Trophoblast cell (in vitro differentiated cells and primary cell): Measurements from ENCODE around the gene RASGRF1.

Experiments used
- DNase-seq, 2 donors: peaks; one replicate each; pipeline ENCODE4 v3.0.0-alpha.2; 2016
- H2AFZ ChIP-seq: 2 replicates; pipeline ENCODE4 v1.6.1; 2013; ENCODE audit warnings: low read length, moderate library complexity, mild to moderate bottlenecking; ENCODE audit not compliant: insufficient read depth, poor library complexity
- H2AK5ac ChIP-seq: 2 replicates; pipeline ENCODE4 v1.6.1; 2013; ENCODE audit warnings: mild to moderate bottlenecking, low read length
- H2BK120ac ChIP-seq: 2 replicates; pipeline ENCODE4 v1.6.1; 2013; ENCODE audit warnings: low read length, mild to moderate bottlenecking, moderate library complexity; ENCODE audit not compliant: insufficient read depth, poor library complexity
- H2BK12ac ChIP-seq: 2 replicates; pipeline ENCODE4 v1.6.1; 2013; ENCODE audit warnings: mild to moderate bottlenecking, low read length, moderate library complexity
- H2BK5ac ChIP-seq: 2 replicates; pipeline ENCODE4 v1.6.1; 2013; ENCODE audit warnings: low read length, low read depth, moderate library complexity, mild to moderate bottlenecking; ENCODE audit not compliant: poor library complexity
- H3K14ac ChIP-seq: 2 replicates; pipeline ENCODE4 v1.6.1; 2013; ENCODE audit warnings: mild to moderate bottlenecking, low read length
- H3K18ac ChIP-seq: 2 replicates; pipeline ENCODE4 v1.6.1; 2013; ENCODE audit warnings: mild to moderate bottlenecking, low read length
- H3K23ac ChIP-seq: 2 replicates; pipeline ENCODE4 v1.6.1; 2013; ENCODE audit warnings: low read length
- H3K27ac ChIP-seq: 2 replicates; pipeline ENCODE4 v1.5.1; 2013; ENCODE audit warnings: low read depth, mild to moderate bottlenecking, inconsistent platforms, low read length, moderate library complexity
- H3K27me3 ChIP-seq: 2 replicates; pipeline ENCODE4 v1.6.1; 2013; ENCODE audit warnings: inconsistent platforms, mild to moderate bottlenecking, low read length, moderate library complexity; ENCODE audit not compliant: insufficient read depth
- H3K36me3 ChIP-seq, 2 experiments: 1 replicate in 1 of 2; 2 replicates in 1 of 2; pipeline ENCODE4 v1.6.1; 2013; ENCODE audit warnings: low read length in 2 of 2, mild to moderate bottlenecking in 2 of 2, moderate library complexity in 1 of 2; ENCODE audit not compliant: insufficient read depth in 2 of 2, control insufficient read depth in 1 of 2
- H3K4ac ChIP-seq: 2 replicates; pipeline ENCODE4 v1.6.1; 2013; ENCODE audit warnings: low read depth, mild to moderate bottlenecking, low read length, moderate library complexity
- H3K4me1 ChIP-seq, 2 experiments: 1 replicate in 1 of 2; 2 replicates in 1 of 2; pipeline ENCODE4 v1.6.1; 2013; ENCODE audit warnings: low read length in 2 of 2, mild to moderate bottlenecking in 2 of 2, moderate library complexity in 1 of 2; ENCODE audit not compliant: insufficient read depth in 2 of 2, control insufficient read depth in 1 of 2
- H3K4me2 ChIP-seq: 2 replicates; pipeline ENCODE4 v1.6.1; 2013; ENCODE audit warnings: inconsistent platforms, mild to moderate bottlenecking, low read length, moderate library complexity
- H3K4me3 ChIP-seq: 2 replicates; pipeline ENCODE4 v1.5.1; 2013; ENCODE audit warnings: mild to moderate bottlenecking, low read depth, low read length, inconsistent platforms
- H3K79me1 ChIP-seq: one replicate; pipeline ENCODE4 v1.6.1; 2013; ENCODE audit warnings: low read length
- H3K79me2 ChIP-seq: 2 replicates; pipeline ENCODE4 v1.6.1; 2013; ENCODE audit warnings: low read length, mild to moderate bottlenecking; ENCODE audit not compliant: control insufficient read depth, insufficient read depth, poor library complexity
- H3K9ac ChIP-seq: 2 replicates; pipeline ENCODE4 v1.6.1; 2013; ENCODE audit warnings: mild to moderate bottlenecking, low read length
- H3K9me3 ChIP-seq: 2 replicates; pipeline ENCODE4 v1.6.1; 2013; ENCODE audit warnings: low read depth, mild to moderate bottlenecking, control low read depth, inconsistent platforms, low read length; ENCODE audit not compliant: insufficient read depth
- H4K12ac ChIP-seq: 2 replicates; pipeline ENCODE4 v1.6.1; 2013; ENCODE audit warnings: low read depth, mild to moderate bottlenecking, low read length, moderate library complexity
- H4K8ac ChIP-seq: 2 replicates; pipeline ENCODE4 v1.6.1; 2013; ENCODE audit warnings: low read depth, mild to moderate bottlenecking, low read length, moderate library complexity
- H4K91ac ChIP-seq: one replicate; pipeline ENCODE4 v1.6.1; 2013; ENCODE audit warnings: low read depth, mild to moderate bottlenecking, low read length, moderate library complexity
- WGBS: extraction: QIAGEN DNeasy Blood & Tissue Kit; methylation state at CpG from one replicate; pipeline ENCODE4 v1.1.7; 2013; ENCODE audit warnings: missing lambda C conversion rate; ENCODE audit not compliant: insufficient read length, insufficient coverage; ENCODE audit errors: extremely low coverage; 5-methylcytosine and 5-hydroxymethylcytosine counted together

RASGRF1 gene

GRCh38 chr15:78990278-78990677 is 100.3 kb downstream of the RASGRF1 start:
- Histone ChIP-seq H2BK12ac (no peak overlapping the region), H3K79me1 (peaks cover 8% of the 10 kb centered on the region), H3K18ac (no peak overlapping the region), H3K4me1 (peaks cover 9 to 11% of the 10 kb centered on the region in 2 experiments), H3K27me3 (no peaks in the 10 kb centered on the region), H4K8ac (no peak overlapping the region), H3K4ac (no peak overlapping the region), H2BK5ac (no peak overlapping the region), H3K27ac (no peak overlapping the region), H3K23ac (no peak overlapping the region), H2BK120ac (no peak overlapping the region), H2AK5ac (no peak overlapping the region), H3K79me2 (no peaks in the 10 kb centered on the region), H3K9ac (no peak overlapping the region), H2AFZ (no peak overlapping the region), H3K9me3 (peaks cover 7% of the 10 kb centered on the region), H3K4me3 (no peak overlapping the region), H4K91ac (no peak overlapping the region), H3K4me2 (no peak overlapping the region), H3K36me3 (peaks cover 2 to 3% of the 10 kb centered on the region in 2 experiments), H4K12ac (no peak overlapping the region), H3K14ac (no peak overlapping the region)
- no peak for DNase-seq
- no CpG with 5 or more reads among the region's 1 CpG for WGBS

- H4K91ac ChIP-seq: no peak overlapping the region
- H3K14ac ChIP-seq: no peak overlapping the region
- no peak overlapping the region for H3K4me3 ChIP-seq
- no peak overlapping the region for H4K8ac ChIP-seq
- peaks cover 8% of the 10 kb centered on the region for H3K79me1 ChIP-seq
- H2BK120ac ChIP-seq: no peak overlapping the region
- no peaks in the 10 kb centered on the region for H3K27me3 ChIP-seq
- H3K79me2 ChIP-seq: no peaks in the 10 kb centered on the region
- H3K9ac ChIP-seq: no peak overlapping the region
- no peak overlapping the region for H2AK5ac ChIP-seq
- H2BK5ac ChIP-seq: no peak overlapping the region
- H3K27ac ChIP-seq: no peak overlapping the region
- no peak overlapping the region for H3K18ac ChIP-seq
- H3K4me1 ChIP-seq: peaks cover 9 to 11% of the 10 kb centered on the region in 2 experiments
- H3K36me3 ChIP-seq: peaks cover 2 to 3% of the 10 kb centered on the region in 2 experiments
- H3K23ac ChIP-seq: no peak overlapping the region
- no peak overlapping the region for H3K4me2 ChIP-seq
- H4K12ac ChIP-seq: no peak overlapping the region
- WGBS: no CpG with 5 or more reads among the region's 9 CpGs
- peaks cover 8% of the 10 kb centered on the region for H3K9me3 ChIP-seq
- no peak overlapping the region for H3K4ac ChIP-seq
- no peak overlapping the region for H2AFZ ChIP-seq
- DNase-seq: no peak
- H2BK12ac ChIP-seq: peak overlapping the region; percentile 32
Observed at GRCh38 chr15:78989701-78990240, 100.8 kb downstream of the RASGRF1 start.

GRCh38 chr15:78988361-78988911 is 102.1 kb downstream of the RASGRF1 start:
- peak; percentile 59 to 71 for DNase-seq
- H4K8ac ChIP-seq: no peak overlapping the region
- H3K4me1 ChIP-seq: peaks cover 9 to 11% of the 10 kb centered on the region in 2 experiments
- WGBS: no CpG with 5 or more reads among the region's 7 CpGs
- no peaks in the 10 kb centered on the region for H3K79me2 ChIP-seq
- no peak overlapping the region for H3K27ac ChIP-seq
- H3K79me1 ChIP-seq: peaks cover 8% of the 10 kb centered on the region
- no peak overlapping the region for H2BK120ac ChIP-seq
- no peak overlapping the region for H2AFZ ChIP-seq
- H2BK5ac ChIP-seq: peak overlapping the region; percentile 5
- H3K9ac ChIP-seq: no peak overlapping the region
- H3K14ac ChIP-seq: peak overlapping the region; percentile 10
- no peaks in the 10 kb centered on the region for H3K27me3 ChIP-seq
- peak overlapping the region; percentile 21 for H4K91ac ChIP-seq
- no peak overlapping the region for H3K18ac ChIP-seq
- peaks cover 2% of the 10 kb centered on the region in 2 experiments for H3K36me3 ChIP-seq
- no peak overlapping the region for H4K12ac ChIP-seq
- no peak overlapping the region for H3K4ac ChIP-seq
- H3K4me2 ChIP-seq: no peak overlapping the region
- H3K4me3 ChIP-seq: no peak overlapping the region
- no peak overlapping the region for H2BK12ac ChIP-seq
- H3K9me3 ChIP-seq: peaks cover 7% of the 10 kb centered on the region
- H2AK5ac ChIP-seq: peak overlapping the region; percentile 3
- H3K23ac ChIP-seq: no peak overlapping the region

- no CpG with 5 or more reads among the region's 10 CpGs for WGBS
- H3K23ac ChIP-seq: no peak overlapping the region
Observed at GRCh38 chr15:78987556-78988360, 102.8 kb downstream of the RASGRF1 start.

More at GRCh38 chr15:78987556-78988360, 102.8 kb downstream of the RASGRF1 start:
- no peak overlapping the region for H3K4me3 ChIP-seq
- H4K12ac ChIP-seq: no peak overlapping the region
- H3K27me3 ChIP-seq: no peaks in the 10 kb centered on the region
- H3K27ac ChIP-seq: no peak overlapping the region
- H3K9ac ChIP-seq: no peak overlapping the region
- no peak overlapping the region for H3K18ac ChIP-seq
- no peak overlapping the region for H4K8ac ChIP-seq
- no peak overlapping the region for H2BK12ac ChIP-seq
- peak overlapping the region; percentile 54 for H4K91ac ChIP-seq
- H2BK120ac ChIP-seq: no peak overlapping the region
- peaks cover 8% of the 10 kb centered on the region for H3K79me1 ChIP-seq
- H3K4me1 ChIP-seq: peaks cover 9 to 11% of the 10 kb centered on the region in 2 experiments
- H3K9me3 ChIP-seq: peaks cover 2% of the 10 kb centered on the region
- peaks cover 2% of the 10 kb centered on the region in 2 experiments for H3K36me3 ChIP-seq
- H3K4ac ChIP-seq: no peak overlapping the region
- H2BK5ac ChIP-seq: peak overlapping the region; percentile 5
- H2AFZ ChIP-seq: no peak overlapping the region
- H3K14ac ChIP-seq: peak overlapping the region; percentile 10
- H3K4me2 ChIP-seq: no peak overlapping the region
- no peaks in the 10 kb centered on the region for H3K79me2 ChIP-seq
- no peak for DNase-seq
- H2AK5ac ChIP-seq: peak overlapping the region; percentile 3
